Loucy (cell line): ENCODE measurements around the gene GAGE12J.

ENCODE experiments used
- CTCF ChIP-seq: fragments of 200-600 bp; sonication (generic); conservative IDR thresholded peaks from 2 replicates; pipeline ENCODE4 v1.5.1; 2014; ENCODE audit warnings: mild to moderate bottlenecking, antibody characterized with exemption, low read length
- EZH2phosphoT487 ChIP-seq: fragments of 200-600 bp; IDR thresholded peaks from 2 replicates; pipeline ENCODE4 v1.6.1; 2018; ENCODE audit warnings: antibody characterized with exemption, mild to moderate bottlenecking, moderate library complexity, borderline replicate concordance

GRCh38 chrX:49276207-49276606 is 45.6 kb upstream of the GAGE12J start:
- no peak for TF ChIP-seq CTCF
- TF ChIP-seq EZH2phosphoT487 = no peak
